ENCODE data around the gene SPATS2L.

The SPATS2L gene

GRCh38 chr2:200525066-200525465 lies 218.6 kb downstream of the SPATS2L start:
- no peak for DNase-seq

GRCh38 chr2:200525551-200525881 lies 219.0 kb downstream of the SPATS2L start:
- no peak for DNase-seq

GRCh38 chr2:200525882-200526651 lies 219.6 kb downstream of the SPATS2L start, which contains the start of gene SGO2:
Gene SGO2 (plus strand): TSS chr2:200526207. CDS start chr2:200532976, 6,769 bp downstream.
- DNase-seq = peak; percentile 58

GRCh38 chr2:200528228-200528627 lies 221.7 kb downstream of the SPATS2L start:
- no peak for DNase-seq

All from NCI-H187 treated with DMSO at 0.1 percent for 48 hours (cell line).